Right ventricle myocardium superior (tissue), 1 donor: ENCODE measurements around the gene COL12A1. TPM values are rescaled to one million over a fixed set of nuclear protein-coding genes. Genes with fewer than 3 reads are reported as not detected.

Experiments used
- ATAC-seq: fragments of 200-7000 bp; cut with Tn5 transposase; one replicate; pipeline ENCODE4 v1.9.1; 2020; ENCODE audit warnings: mild to moderate bottlenecking; ENCODE audit not compliant: poor library complexity
- DNase-seq: peaks from one replicate; pipeline ENCODE4 v3.0.0-alpha.2; 2020
- intact Hi-C: fragments of 100-400 bp; cut with DNase I; formaldehyde crosslinking; loops from one replicate; pipeline ENCODE4 v1.11.2; 2022
- total RNA-seq: library from RNA; stranded (reverse); fragmentation: NEBNext Ultra II Directional; extraction: Animal tissue kit (Norgen Biotek cat#: 25700); gene quantifications from one replicate; pipeline ENCODE4 v1.2.1, GENCODE V29; 2021
- donor health status: DM: no; HTN: yes; CAD: no; lungs with severe emphysema.

Gene COL12A1
- total RNA-seq, 1 donor from 2014 or later = 10.7 TPM

- ATAC-seq (peak; percentile 70), DNase-seq (no peak)
- intact Hi-C loops = no loop called here
Measured at GRCh38 chr6:75217193-75217592, 11.3 kb upstream of the COL12A1 start.

DNA sequence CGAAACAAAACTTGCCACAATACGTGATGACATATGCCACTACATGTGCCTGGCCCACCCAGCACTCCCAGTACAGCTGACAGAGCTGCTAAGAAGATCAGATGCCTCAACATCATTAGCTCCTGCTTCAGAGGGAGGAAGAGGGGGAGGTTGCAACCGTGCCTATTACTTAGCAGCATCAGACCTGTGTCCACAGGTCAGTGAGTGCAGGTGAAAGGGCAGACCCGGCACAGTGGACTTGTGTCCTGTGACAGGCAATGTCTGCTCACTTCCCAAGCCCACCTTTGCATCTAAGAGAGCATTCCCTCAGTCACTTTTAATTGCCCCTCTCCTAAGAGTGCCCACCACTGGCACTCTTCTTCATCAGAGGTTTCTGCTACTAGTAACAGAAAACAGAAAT lies 9.4 kb upstream of the COL12A1 start:
- intact Hi-C loops = no loop called here
- ATAC-seq (no peak), DNase-seq (no peak)

DNA sequence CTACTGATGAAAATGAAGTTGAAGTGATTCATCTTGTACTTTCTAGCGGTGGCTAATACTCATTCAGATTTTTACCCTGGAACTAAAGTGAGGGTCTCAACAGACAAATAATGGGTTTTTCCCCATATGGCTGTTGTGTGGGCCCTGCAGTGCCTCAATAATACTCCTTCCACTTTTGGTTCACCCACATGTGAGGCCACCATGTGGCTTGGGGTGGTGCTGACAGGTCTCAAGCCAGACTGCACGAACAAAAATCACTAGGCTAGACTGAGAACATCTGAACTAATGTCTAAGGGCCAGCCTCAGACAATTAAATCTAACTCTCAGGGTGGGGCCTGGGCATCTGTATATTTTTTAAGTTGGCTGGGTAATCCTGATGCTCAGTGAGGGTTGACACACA lies 7.9 kb upstream of the COL12A1 start:
- ATAC-seq = no peak
- no peak for DNase-seq
- intact Hi-C loops = no loop called here

DNA sequence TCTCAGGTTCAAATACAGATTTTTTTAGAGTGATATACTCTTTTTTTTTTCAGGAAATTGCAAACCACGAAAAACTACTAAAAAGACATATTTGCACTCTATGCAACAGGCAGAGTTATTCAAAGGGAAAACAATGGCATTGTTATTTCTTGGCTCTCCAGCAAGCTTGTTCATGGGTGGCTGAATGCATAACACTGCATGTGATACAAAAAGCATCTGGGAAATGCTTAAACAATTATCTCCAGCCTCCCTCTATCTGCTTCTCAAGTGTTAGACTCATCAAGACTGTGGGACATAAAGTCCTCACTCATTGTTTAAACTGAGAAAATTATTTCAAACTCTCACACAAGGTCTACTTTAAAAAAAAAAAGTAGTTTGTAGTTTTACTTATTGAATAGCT lies 7.3 kb upstream of the COL12A1 start:
- DNase-seq = no peak
- ATAC-seq = no peak
- intact Hi-C loops = no loop called here

DNA sequence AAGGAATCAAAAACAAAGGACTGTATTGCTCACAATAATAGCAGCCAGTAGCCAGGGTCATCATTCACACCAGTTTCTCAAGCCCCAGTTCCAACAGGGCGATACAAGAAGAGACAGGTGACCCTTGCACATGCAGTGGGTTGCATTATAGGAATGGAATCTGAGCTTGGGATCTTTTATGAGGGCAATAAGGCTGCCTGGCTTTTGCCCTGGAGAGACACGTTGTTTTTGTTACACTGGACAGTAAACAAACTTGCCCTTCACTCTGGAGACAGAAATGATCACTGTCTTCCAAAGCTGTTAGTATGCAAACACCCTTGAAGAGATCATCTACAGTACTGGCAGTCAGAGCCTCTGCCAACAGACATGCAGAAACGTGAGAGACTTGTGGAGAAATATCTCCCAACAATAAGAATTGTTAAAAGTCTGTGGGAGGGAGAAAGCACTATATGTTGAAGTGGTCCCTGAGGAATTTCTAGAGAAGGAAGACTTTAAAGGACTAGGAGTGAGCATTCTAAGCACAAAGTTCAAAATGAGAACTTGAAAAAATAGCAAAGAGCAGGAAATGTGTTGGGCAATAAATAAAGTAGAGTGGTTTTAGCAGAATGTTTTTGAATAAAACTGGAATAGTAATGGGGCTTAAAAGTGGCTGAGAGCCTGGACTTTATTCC lies 6.2 kb upstream of the COL12A1 start:
- no peak for DNase-seq
- no peak for ATAC-seq
- intact Hi-C loops = no loop called here

GRCh38 chr6:75210885-75211739 lies 5.3 kb upstream of the COL12A1 start:
- intact Hi-C loops = no loop called here
- DNase-seq (no peak), ATAC-seq (no peak)

- no peak for ATAC-seq
- intact Hi-C loops = loop anchor here (2.0 to 5.0 kb wide), 2 partner anchors 1242 to 1468 kb away; no protein-coding TSS in a partner anchor
Measured at GRCh38 chr6:75209184-75209723, 3.4 kb upstream of the COL12A1 start.

GRCh38 chr6:75208298-75209183 lies 2.7 kb upstream of the COL12A1 start:
- ATAC-seq = peak; percentile 76
- intact Hi-C loops = loop anchor here (2.0 to 5.0 kb wide), 2 partner anchors 1241 to 1468 kb away; no protein-coding TSS in a partner anchor
- peak; percentile 90 for DNase-seq

More at GRCh38 chr6:75209184-75209723, 3.4 kb upstream of the COL12A1 start:
- no peak for DNase-seq

GRCh38 chr6:75206576-75207342 lies 906 bp upstream of the COL12A1 start:
- DNase-seq = peak; percentile 47

GRCh38 chr6:75204959-75205775 lies 686 bp downstream of the COL12A1 start:
- ATAC-seq = no peak
- intact Hi-C loops = loop anchor here (5.0 kb wide), 1 partner anchor 1238 kb away; no protein-coding TSS in a partner anchor
- peak; percentile 45 for DNase-seq

More at GRCh38 chr6:75206576-75207342, 906 bp upstream of the COL12A1 start:
- ATAC-seq = peak; percentile 1
- intact Hi-C loops = loop anchor here (5.0 kb wide), 1 partner anchor 1239 kb away; no protein-coding TSS in a partner anchor

DNA sequence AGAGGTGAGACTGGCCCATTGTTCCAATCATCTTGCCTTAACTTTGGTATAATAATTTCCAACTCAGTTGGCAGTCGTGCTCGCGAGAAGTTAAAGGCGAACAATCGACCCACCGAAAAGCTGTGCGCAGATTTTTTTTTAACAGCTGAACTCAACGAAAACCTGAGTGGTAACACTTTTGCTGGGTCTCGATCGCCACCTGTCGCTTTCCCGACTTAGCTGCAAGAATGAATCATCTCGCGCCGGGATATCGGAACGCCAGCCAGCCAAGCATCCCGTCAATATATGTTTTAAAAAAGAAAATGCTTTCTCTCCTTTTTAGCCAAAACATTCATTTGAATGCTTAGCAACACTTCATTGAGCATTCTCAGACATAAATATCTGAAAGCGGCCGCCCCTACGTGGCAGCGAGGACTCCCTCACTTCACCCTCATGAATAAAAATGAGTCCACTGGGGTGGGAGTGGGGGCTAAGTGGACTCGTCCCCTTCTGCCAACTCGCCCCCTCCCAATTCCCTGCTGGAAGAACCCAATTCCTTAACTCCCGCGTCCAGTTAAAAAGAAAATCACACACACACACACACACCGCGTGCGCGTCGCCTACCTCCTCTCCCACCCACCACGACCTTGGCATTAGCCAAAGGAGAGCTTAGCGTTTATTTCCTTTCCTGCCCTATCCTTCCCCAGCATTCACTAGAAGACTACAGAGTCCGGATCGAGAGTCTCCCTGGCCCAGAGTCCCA lies 1.5 kb downstream of the COL12A1 start:
- ATAC-seq (peak; percentile 32), DNase-seq (peak; percentile 75)
- intact Hi-C loops = no loop called here

DNA sequence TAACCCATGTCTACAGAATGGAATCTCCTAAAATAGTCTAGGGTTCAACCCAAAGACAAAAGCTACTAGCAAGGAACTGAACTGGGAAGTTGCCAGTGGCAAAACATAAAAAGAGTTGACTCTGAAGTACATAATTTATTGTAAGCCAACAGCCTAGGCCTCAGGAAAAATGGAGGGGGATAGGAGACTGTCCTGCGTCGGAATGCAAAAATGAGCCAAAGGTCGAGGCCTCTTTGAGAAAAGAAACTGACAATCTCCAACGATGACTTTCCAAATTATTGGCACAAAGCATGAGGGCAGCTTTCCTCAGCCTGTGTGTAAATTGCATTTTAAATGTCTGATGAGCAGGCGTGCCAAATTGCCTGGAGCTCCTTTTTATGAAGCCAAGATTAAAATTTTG lies 2.1 kb downstream of the COL12A1 start:
- DNase-seq (no peak), ATAC-seq (no peak)
- intact Hi-C loops = no loop called here

DNA sequence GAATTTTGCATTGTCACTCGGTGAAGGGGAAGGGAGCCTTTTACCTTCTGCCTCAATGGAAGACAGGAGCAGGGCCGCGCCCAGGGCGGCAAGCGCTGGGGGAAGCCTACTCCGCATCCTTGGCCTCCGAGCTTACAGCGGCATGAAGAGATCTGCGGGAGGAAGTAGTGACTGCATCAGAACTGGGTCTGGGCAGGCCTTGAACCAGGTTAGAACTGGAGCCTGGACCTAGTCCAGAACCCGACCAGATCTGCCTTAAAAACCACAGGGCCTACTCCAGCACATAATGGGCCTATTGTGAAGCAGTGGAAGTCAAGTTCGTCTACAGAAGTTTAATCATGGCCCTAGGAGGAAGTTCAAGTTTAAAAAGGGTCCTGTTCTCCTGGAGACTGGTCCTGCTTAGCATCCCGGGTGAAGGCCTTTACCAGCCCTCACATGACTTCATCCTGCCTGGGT lies 3.1 kb downstream of the COL12A1 start:
- DNase-seq = no peak
- no peak for ATAC-seq
- intact Hi-C loops = no loop called here

GRCh38 chr6:75201901-75202672 lies 3.8 kb downstream of the COL12A1 start:
- intact Hi-C loops = no loop called here
- DNase-seq (peak; percentile 64), ATAC-seq (no peak)

- intact Hi-C loops = no loop called here
- ATAC-seq = no peak
Measured at GRCh38 chr6:75201021-75201420, 4.8 kb downstream of the COL12A1 start.

DNA sequence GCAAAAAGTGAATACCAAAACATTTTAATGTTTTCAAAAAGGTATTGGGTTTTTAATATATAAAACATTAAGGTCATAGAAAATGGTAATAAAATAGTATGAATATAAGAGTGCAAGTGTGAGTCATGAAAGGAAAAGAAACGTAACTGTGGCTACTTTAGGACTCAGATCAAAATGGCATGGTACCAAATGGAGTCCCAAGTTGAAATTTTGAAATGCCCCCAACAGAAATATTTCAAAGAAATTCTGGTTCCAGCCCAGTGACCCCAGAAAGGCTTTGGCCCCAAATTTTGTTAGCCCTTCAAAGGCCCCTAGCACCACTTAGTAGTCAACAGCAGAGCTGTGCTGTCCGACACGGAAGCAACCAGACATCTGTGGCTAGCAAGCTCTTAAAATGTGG lies 6.0 kb downstream of the COL12A1 start:
- ATAC-seq = no peak
- DNase-seq = no peak
- intact Hi-C loops = no loop called here

More at GRCh38 chr6:75201021-75201420, 4.8 kb downstream of the COL12A1 start:
- no peak for DNase-seq
